COLO829 (cell line): ENCODE results near the gene DSEL.

Experiments
- DNase-seq: peaks from one replicate; pipeline ENCODE4 v3.0.0; 2012; ENCODE audit warnings: low spot score

The DSEL gene

DNA sequence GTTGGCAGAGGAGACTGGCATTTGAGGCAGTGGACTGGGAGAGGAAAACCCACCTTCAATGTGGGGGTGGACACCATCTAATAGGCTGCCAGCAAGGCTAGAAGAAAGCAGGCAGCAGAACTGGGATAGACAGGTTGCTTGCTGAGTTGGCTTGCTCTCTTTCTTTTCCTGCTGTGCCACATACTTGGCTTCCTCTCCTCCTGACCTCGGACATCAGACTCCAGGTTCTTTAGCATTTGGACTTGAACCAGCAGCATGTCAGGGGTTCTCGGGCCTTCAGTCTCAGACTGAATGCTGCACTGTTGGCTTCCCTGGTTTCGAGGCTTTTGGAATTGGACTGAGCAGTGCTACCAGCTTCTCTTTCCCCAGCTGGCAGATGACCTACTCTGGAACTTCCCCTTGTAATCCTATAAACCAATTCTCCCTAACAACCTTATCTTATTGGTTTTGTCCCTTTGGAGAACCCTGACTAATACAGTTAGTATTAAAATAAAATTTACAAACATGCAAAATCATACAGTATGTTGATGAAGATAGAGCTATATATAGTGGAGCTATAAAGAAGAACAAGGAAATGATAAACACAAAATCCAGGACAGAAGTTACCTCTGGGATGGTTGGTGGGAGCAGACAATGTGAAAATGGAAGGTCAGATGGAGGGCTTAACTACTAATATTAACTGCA, 15.9 kb downstream of the DSEL start:
- no peak for DNase-seq

DNA sequence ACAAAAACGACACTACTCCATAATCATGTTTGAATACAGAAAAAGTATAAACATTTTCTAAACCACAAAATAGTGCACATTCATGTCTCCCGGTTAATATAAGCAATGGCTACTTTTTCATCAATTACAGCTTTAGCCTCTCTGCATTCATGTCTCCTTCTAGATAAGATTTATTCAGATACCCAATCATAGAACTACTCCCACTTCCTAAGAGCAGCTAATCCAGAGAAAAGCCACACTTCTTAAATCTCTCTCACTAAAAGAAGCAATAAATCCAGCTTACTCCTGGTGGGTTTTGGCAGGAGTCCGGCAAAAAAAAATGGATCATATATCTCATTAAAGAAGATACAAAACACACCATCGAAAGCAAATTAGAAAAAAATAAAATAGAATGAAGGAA, 20.1 kb downstream of the DSEL start:
- DNase-seq: no peak

DNA sequence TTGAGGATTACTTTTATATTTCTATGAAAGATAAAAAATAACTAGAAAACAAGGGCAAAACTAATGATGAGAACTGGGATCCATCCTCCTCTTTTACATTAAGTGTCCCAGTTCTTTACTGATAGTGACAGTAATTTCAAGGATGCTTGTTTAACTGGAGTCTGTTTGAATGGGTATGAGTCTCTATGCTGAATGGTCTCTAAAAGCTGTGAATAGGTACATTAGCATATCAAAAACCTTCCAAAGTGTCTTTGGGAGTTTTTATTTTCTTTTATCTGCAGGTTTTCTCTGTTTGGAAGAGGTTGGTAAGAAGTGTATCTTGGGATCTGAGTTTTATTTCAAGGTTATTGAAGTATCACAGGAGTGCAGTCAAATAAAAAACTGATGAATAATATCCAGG, 30.0 kb downstream of the DSEL start:
- no peak for DNase-seq

DNA sequence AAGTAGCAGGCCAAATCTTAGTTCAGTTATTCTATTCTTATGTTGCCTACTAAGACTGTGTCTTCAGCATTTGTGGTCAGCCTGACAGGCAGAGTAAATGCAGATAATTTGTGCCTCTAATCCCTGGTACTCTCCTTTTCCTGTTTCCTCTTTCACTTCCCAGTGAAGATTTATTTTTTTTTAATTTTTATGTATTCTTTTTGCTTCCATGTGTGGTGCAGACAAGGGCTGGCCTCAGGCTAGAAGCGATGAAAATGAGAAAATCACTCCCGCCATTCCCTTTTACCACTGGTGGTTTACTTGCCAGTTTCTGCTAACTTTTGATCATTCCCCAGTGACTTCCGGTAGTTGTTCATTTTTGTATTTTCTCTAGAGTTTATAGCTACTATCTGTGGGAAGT, 30.9 kb downstream of the DSEL start:
- no peak for DNase-seq

DNA sequence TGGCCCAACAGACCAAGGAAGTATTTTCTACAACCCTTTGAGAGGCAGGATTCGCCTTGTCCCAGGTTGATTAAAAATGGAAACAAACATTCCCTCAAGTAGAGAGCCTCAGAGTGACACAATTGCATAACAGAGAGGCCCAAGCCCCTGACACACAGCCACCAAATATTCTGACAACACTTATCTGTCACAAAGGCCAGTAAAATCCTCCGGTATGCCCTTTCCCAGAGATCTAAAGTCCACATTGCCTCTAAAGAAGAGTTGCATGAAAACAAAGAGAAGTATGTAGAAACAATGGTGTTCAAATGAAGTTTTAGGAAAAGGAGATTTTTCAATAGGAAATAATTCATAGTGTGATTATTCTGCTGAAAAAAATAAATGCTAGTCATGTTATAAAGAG, 32.1 kb downstream of the DSEL start:
- no peak for DNase-seq

DNA sequence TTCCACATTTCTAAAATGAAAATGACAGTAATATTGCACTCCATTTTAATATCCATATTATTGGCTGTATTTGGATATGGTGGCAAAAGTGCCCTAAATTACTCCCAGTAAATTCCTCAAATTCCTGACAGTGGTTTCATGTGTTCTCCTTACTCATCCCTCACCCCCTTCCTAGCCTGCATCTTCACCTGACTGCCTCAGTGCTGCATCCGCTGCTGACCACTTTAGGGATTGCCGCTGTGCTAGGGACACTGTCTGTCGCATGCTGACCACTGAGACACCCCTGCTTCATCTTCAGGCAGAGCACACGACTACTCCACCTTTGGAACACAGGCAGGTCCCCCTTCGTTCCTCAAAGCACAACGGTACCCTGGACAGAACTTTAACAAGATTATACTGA, 32.6 kb downstream of the DSEL start:
- no peak for DNase-seq

DNA sequence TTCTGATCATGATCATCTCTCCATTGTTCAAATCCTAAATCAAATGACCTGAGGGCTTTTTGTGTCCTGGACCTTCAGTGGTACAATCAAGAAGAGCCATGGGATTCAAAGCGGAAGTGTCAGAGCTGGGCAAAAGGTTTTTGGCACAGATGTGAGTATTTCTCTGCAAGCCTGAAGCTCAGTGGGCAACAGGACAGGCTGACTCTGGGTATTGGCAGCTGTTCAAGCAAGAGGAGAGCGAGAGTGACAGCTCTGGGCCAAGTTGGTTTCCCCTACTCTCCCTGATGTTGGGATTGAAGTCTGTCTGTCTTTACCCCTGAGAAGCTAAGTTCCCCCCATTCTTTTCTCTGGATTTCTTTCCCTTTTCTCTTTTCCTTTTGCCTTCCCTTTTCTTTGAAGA, 33.3 kb downstream of the DSEL start:
- no peak for DNase-seq

DNA sequence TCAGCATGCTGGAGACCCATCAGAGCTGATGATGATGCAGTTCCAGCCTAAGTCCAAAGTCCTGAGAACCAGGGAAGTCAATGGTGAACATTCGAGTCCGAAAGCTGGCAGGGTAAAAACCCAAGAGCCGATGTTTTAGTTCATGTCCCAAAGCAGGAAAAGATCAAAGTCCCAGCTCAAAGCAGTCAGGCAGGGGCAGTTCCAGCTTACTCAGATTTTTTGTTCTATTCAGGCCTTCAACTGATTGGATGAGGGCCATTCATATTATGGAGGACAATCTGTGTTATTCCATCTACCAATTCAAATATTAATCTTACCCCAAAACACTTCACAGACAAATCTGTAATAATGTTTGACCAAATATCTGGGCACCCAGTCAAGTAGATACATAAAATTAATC, 38.3 kb downstream of the DSEL start:
- DNase-seq: no peak

DNA sequence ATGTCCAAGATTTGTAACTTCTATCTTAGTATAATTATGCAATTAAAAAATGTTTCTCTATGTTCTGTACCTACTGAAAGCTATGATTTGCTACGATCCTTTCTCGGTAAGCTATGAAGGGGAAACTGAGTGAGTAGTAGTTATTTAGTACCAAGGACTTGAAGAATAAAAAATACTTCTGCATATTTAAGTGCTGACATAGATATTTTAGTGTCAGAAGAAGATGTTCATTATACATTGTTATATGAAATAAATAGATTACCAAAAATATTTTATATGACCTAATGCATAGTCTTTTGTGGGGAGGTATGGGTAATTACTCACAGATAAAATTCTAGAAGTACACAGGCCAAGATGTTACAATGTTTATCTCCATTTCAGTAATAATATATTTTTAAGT, 39.0 kb downstream of the DSEL start:
- no peak for DNase-seq

DNA sequence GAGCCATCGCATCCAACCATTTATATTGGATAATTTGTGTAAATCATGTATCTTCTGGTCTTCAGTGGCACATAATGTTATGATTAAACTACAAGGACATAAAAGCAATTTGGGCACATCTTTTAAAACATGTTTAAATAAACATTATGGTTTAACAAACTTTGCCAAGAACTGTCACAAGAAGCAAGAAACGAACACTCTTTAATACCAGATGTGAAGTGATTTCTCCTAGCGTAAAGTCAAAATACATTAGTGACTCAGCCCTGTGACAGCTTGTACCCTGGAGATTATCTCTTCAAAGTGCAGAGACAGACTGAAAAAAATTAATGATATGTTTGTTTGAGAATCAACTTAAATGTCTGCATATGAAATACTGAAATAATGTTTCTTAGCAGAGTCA, 39.9 kb downstream of the DSEL start:
- no peak for DNase-seq

DNA sequence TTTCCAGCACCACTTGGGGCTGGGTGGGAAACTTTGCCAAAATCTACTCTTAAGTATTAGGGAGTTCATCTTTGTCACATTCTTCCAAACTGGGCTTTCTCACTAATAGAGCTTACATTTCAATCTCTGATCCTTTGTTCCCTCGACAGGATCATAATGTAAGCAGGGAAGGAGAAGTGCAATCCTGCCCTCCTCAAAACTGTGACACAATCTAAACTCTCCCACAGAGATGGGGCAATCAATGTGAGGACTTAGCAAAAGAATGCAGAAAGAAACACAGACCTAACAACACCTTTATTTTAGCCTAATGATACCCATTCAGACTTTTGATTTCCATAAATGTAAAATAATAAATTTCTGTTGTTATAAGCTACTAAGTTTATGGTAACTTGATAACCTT, 40.8 kb downstream of the DSEL start:
- DNase-seq: no peak

DNA sequence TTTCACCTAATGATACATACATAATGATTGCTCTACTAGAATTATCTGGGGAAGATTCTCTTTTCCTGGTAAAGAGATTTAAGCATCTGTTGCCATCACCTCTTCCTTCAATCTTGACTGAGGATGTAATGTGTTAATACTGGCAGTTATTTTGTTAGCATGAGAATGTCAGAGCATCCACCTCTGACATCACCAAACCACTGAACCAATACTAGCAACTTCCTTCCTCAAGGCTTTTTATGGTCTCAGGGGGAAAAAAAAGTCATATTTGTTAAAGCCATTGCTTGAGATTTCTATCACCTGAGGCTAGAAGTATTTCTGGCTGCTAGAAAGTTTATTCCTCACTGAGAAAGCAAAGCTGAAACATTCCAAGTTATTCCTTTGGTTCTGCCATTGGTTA, 48.5 kb downstream of the DSEL start:
- no peak for DNase-seq

DNA sequence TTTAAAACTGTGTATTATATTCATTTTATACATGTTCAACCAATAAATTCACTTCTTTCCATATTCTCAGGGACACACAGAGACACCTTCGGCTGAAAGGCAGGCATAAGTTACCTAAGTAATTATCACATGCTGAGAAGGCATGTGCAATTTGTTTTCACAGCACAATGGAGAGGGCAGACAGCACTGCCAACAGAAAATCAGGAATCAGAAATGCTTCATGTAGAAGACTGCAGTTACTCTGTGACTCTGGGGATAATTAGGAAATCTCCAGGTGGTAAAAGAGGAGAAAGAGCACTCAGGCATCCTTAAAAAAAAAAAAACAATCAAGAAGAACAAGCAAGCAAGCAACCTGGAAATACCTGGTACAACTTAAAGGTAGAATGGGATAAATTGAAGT, 49.3 kb downstream of the DSEL start:
- no peak for DNase-seq

DNA sequence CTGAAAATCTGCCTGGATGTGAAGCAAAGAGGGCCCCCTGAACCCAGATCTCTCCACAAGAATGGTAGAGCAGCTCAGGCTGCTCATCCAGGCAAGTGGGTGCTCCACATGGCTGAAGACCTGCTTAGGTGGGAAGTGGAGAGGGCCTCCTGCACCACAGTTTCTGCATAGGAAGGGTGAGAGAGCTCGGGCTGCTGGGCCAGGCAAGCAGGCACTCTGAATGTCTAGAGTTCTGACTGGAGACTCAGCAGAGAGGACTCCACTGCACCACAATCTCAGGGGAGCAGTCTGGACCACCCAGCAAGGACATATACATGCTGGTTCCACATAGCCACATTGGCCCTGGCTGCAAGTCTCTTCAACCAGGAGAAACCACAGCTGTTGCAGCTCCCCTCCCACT, 52.0 kb downstream of the DSEL start:
- DNase-seq: no peak

DNA sequence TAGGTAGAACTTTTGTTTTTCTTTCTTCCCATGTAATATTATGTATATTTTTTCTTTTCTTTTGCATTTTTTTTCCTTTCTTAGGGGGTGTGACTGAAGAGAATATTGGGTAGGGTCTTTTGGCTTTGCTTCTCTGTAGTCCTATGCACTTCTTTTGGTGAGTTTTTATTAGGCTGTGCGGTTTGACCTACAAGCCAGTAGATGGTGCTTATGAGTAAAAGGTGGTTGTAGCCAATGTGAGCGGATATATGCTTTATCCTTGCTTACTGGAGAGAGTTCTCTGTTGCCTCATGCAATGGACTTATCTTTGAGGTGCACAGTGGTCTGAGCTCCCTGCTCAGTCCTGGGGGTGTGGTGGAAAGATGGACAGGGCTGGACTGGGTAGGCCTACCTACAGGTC, 52.7 kb downstream of the DSEL start:
- no peak for DNase-seq

DNA sequence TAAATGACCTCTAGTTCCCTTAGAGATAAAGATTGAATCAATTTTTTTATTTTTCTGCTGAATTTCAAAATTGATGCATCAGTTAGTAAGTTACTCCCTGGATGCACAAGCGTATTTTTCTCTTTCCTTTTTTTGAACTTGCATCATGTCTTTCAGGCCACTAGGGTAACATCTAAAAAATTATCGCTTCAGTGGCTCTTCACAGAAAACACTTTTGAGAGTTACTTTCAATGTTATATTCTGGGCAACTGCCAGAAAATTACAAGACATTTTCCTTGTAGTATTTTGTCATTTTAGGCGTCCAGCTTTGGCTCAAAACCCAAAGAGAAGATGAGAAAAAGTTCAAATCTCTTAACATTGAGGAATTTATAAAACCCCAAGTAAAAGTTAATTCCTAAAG, 59.8 kb downstream of the DSEL start:
- no peak for DNase-seq
